Ascending aorta (tissue), 2 donors: ENCODE measurements around the gene AKAIN1. TPM values are rescaled to one million over a fixed set of nuclear protein-coding genes. Genes with fewer than 3 reads are reported as not detected.

ENCODE experiments used
- DNase-seq, 2 donors: peaks; one replicate each; pipeline ENCODE4 v3.0.0-alpha.2; 2019; ENCODE audit warnings: low spot score in 2 of 2
- H3K27ac ChIP-seq, 2 donors: fragments of 200-600 bp; sonication (generic); one replicate each; pipeline ENCODE4 v1.5.1; 2016 to 2017; ENCODE audit warnings: mild to moderate bottlenecking in 1 of 2
- H3K27me3 ChIP-seq: fragments of 200-600 bp; sonication (generic); one replicate; pipeline ENCODE4 v1.5.1; 2017
- H3K36me3 ChIP-seq, 2 donors: fragments of 200-600 bp; sonication (generic); one replicate each; pipeline ENCODE4 v1.5.1; 2016
- H3K4me1 ChIP-seq, 2 donors: fragments of 200-600 bp; sonication (generic); one replicate each; pipeline ENCODE4 v1.5.1; 2016 to 2017; ENCODE audit warnings: mild to moderate bottlenecking in 1 of 2
- H3K4me3 ChIP-seq, 2 donors: fragments of 200-600 bp; sonication (generic); one replicate each; pipeline ENCODE4 v1.5.1; 2016 to 2017; ENCODE audit warnings: mild to moderate bottlenecking in 1 of 2
- H3K9me3 ChIP-seq, 2 donors: fragments of 200-600 bp; sonication (generic); one replicate each; pipeline ENCODE4 v1.5.1; 2016
- intact Hi-C: fragments of 100-400 bp; cut with DNase I; formaldehyde crosslinking; loops from one replicate; pipeline ENCODE4 v1.15.1; 2023
- total RNA-seq: library from RNA; depleted of rRNA; stranded (reverse); fragments of >200 nt; gene quantifications from one replicate; pipeline ENCODE4 v1.1.0, GENCODE V29; 2016
- TF ChIP-seq, protein P1 (sequence below), 3 experiments: fragments of 200-600 bp in 2 of 3; fragments of 450-650 bp in 1 of 3; sonication (generic) in 2 of 3; IDR thresholded peaks; one replicate each; pipeline ENCODE4 v1.5.1; 2016 to 2019; ENCODE audit warnings: antibody characterized with exemption in 3 of 3, mild to moderate bottlenecking in 1 of 3, moderate library complexity in 1 of 3

The AKAIN1 gene
- total RNA-seq, 1 donor from 2014 or later: not detected

DNA sequence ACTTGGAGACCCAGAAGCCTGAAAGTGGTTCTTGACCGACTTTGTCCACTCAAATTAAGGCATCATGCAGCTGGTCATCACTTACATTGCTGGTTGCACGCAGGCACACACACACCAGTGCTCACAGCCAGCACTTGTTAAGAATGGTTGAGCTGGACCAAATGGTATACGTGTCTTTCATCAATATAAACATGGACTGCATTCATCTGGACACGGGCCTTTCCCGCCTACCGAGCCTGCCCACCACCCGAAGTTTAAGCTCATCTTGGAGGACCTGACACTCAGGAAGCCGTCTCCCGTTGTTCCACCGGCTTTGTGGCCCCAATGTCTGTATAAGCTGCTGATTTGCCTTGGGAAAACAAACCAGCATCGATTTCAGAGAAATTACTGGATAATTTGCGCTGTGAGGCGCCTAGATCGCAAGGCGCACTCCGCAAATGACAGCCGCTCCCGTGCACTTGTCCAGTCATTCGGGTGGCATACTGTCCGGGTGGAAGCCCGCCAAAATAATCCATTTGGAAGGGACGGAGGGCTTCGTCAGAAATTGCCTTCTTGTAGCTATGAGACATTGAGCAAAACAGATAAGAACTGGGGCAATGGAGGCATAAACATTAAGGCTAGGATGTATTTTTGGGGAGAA, 40.1 kb upstream of the AKAIN1 start:
- Histone ChIP-seq H3K4me1 (peaks cover 5 to 15% of the 10 kb centered on the region in 2 donors), H3K9me3 (no peaks in the 10 kb centered on the region), H3K27ac (peak overlapping the region; percentile 99 to 100), H3K4me3 (peak overlapping the region; percentile 82 to 86), H3K36me3 (peaks cover 4 to 22% of the 10 kb centered on the region in 2 donors), H3K27me3 (no peaks in the 10 kb centered on the region)
- intact Hi-C loops: loop anchor here (1.0 kb wide), 1 partner anchor 59 kb away; no protein-coding TSS in a partner anchor
- no peak for DNase-seq
- TF ChIP-seq, protein P1, sequence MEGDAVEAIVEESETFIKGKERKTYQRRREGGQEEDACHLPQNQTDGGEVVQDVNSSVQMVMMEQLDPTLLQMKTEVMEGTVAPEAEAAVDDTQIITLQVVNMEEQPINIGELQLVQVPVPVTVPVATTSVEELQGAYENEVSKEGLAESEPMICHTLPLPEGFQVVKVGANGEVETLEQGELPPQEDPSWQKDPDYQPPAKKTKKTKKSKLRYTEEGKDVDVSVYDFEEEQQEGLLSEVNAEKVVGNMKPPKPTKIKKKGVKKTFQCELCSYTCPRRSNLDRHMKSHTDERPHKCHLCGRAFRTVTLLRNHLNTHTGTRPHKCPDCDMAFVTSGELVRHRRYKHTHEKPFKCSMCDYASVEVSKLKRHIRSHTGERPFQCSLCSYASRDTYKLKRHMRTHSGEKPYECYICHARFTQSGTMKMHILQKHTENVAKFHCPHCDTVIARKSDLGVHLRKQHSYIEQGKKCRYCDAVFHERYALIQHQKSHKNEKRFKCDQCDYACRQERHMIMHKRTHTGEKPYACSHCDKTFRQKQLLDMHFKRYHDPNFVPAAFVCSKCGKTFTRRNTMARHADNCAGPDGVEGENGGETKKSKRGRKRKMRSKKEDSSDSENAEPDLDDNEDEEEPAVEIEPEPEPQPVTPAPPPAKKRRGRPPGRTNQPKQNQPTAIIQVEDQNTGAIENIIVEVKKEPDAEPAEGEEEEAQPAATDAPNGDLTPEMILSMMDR (IDR thresholded peaks at IDR 0.05): no peak

DNA sequence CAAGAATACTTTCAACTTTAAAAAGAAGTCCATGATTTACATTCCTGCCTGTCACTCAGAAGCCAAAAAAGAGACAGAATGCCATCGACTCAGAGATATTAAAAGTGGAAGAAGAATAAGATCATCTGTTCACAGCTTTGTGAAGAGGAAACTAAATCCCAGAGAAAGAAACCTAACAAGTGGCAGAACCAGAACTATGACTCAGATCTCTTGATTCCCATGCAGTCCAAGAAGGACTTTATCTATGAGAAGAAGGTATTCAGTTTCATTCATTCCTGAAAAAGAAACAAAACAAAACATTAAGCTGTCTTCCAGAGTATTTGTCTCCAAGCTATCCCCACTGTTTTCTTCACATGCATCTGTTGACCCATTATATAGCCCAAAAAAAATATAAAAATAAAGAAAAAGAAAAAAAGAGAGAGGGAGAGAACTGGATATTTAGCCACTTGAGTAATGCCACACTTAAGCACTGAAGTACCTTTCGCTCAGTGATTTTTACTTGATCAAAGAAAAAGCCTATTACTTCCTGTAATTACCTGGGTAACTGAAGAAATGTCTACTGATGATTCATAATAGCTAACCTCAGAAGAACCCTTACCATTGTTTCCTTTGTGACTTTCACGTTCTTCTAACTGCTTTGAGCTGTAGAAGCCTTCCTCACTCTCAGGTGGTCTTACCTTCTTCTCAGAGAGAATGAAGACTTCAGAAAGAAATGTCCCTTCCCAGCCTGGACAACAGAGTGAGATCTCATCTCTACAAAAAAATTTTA, 17.7 kb upstream of the AKAIN1 start:
- Histone ChIP-seq H3K9me3 (no peaks in the 10 kb centered on the region), H3K27me3 (no peaks in the 10 kb centered on the region), H3K27ac (no peak overlapping the region), H3K4me3 (no peak overlapping the region), H3K4me1 (no peaks in the 10 kb centered on the region), H3K36me3 (no peaks in the 10 kb centered on the region)
- intact Hi-C loops: no loop called here
- TF ChIP-seq, protein P1 (IDR thresholded peaks at IDR 0.05): no peak
- DNase-seq: no peak

DNA sequence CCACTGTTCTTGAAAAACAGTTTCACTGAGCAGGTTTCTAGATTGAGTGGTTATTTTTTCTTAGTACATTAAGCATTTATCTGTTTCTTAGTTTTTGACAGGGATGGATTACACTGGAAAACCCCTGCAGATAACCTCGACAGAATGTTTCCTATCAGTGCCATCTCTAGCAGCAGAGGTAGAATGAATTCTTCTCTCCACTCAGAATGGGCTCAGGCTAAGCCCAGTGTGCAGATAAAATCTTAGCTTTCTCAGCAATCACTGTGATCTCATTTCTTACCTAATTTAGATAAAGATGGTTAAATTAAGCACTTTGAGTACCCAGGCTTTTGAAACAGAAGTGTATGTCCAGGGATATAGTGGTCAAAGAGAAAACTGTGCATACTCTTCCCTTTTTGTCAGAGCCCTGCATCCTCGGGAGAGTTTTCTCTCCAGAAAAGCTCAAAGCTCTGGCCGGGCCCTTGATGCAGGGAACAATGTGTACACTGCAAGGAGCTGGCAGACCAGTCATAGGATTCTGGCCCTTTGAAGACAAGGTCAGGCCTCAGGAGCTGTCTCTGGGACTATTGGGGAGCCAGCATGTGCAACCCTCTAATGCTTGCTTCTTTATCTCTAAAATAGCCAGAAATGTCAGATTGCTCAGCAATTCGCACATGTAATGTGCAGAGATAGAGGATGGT, 10.6 kb upstream of the AKAIN1 start:
- no peaks in the 10 kb centered on the region for H3K9me3 ChIP-seq
- TF ChIP-seq, protein P1 (IDR thresholded peaks at IDR 0.05): no peak
- no peak overlapping the region for H3K27ac ChIP-seq
- intact Hi-C loops: no loop called here
- H3K4me1 ChIP-seq: no peaks in the 10 kb centered on the region
- H3K27me3 ChIP-seq: no peaks in the 10 kb centered on the region
- no peaks in the 10 kb centered on the region for H3K36me3 ChIP-seq
- DNase-seq: no peak
- no peak overlapping the region for H3K4me3 ChIP-seq

DNA sequence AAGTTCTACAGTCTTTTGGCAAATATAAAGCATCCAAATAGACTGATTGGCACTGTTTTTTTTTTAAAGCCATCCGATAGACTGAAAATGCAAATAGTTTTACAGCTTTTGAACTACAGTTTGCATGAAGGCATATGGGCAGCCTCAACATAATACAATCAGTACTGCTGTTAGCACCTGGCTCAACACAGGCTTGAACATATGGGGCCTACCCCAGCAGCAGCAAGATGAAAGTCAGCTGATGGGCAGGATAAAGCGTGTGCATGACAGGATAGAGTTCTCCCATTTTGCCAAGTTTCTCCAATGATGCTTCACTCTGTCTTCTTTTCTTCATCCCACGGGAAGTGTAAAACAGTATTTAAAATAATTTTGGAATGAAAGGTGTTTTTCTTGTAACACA, 1.3 kb upstream of the AKAIN1 start:
- Histone ChIP-seq H3K4me3 (no peak overlapping the region), H3K9me3 (no peaks in the 10 kb centered on the region), H3K27ac (no peak overlapping the region), H3K27me3 (no peaks in the 10 kb centered on the region), H3K4me1 (no peaks in the 10 kb centered on the region), H3K36me3 (no peaks in the 10 kb centered on the region)
- TF ChIP-seq, protein P1 (IDR thresholded peaks at IDR 0.05): no peak
- DNase-seq: no peak
- intact Hi-C loops: no loop called here

DNA sequence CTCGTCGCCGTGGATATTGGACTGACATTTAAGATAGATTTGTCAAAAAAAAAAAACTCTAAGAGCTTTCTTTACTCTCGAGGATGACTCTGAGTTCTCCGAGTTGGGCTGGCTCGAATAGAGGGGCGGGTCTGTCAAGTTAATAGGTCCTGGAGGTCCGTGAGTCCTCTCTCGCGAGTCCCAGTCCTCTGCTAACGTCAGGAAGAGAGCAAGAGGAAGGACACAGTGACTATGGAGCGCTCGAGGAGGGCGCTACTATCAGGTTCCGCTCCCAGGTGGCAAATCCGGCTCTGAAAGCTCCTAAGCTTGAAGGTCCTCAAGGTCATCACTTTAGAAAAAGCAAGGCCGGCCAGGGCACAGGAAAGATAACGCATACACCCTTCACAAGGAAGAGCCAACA, 404 bp upstream of the AKAIN1 start:
- TF ChIP-seq, protein P1 (IDR thresholded peaks at IDR 0.05): no peak
- intact Hi-C loops: no loop called here
- H3K27ac ChIP-seq: no peak overlapping the region

More for the DNA sequence above, 404 bp upstream of the AKAIN1 start:
- H3K4me3 ChIP-seq: no peak overlapping the region
- H3K36me3 ChIP-seq: no peaks in the 10 kb centered on the region
- no peaks in the 10 kb centered on the region for H3K27me3 ChIP-seq
- H3K4me1 ChIP-seq: no peaks in the 10 kb centered on the region
- DNase-seq: no peak
- no peaks in the 10 kb centered on the region for H3K9me3 ChIP-seq
